IPS DF 4.7 (cell line): ENCODE data around the gene PPFIA4.

Source experiments
- DNase-seq: peaks from one replicate; pipeline ENCODE4 v3.0.0-alpha.2; 2013; ENCODE audit warnings: low spot score; ENCODE audit errors: extremely low read depth

The PPFIA4 gene

DNA sequence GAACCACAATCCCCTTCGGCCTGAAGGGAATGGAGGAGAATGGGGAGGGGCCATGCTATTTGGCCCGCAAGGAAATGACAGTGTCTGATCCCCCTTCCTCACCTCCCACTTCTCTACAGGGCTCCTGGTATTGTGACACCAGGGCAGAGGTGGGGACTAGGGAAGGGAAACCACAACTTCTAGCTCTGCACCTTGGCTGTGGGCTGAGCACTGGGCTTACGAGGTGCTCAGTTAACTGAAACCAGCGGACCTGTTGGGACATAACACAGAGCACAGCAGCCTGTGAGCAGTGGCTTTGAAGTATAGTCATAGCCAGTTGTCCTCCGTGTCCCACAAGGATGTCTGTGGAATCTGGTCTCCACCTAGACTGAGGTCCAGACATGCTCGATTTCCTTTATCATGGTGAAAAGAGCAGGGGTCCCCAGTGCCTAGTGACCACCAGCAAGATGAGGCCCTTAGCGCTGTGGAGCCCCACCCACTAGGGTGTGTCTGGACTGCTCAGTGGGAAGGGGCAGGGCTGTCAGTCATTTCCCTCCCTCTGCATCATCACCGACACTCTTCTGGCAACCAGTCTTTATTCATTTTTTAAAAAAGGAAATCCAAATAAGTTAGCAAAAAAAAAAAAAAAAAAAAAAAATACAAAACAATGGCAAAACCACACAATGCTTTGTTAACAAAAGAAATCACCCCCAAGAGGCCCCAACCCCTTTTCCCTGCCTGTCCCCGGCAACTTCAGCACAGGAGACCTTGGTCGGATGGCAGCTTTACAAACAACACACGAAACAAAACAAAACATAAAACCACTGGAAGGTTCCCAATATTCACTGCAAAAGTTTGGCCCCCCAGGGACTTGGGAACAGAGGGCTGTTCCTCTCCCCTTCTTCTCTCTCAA is 56.5 kb downstream of the PPFIA4 start:
- DNase-seq, result no peak

GRCh38 chr1:203083463-203083921 is 57.2 kb downstream of the PPFIA4 start:
- no peak for DNase-seq

DNA sequence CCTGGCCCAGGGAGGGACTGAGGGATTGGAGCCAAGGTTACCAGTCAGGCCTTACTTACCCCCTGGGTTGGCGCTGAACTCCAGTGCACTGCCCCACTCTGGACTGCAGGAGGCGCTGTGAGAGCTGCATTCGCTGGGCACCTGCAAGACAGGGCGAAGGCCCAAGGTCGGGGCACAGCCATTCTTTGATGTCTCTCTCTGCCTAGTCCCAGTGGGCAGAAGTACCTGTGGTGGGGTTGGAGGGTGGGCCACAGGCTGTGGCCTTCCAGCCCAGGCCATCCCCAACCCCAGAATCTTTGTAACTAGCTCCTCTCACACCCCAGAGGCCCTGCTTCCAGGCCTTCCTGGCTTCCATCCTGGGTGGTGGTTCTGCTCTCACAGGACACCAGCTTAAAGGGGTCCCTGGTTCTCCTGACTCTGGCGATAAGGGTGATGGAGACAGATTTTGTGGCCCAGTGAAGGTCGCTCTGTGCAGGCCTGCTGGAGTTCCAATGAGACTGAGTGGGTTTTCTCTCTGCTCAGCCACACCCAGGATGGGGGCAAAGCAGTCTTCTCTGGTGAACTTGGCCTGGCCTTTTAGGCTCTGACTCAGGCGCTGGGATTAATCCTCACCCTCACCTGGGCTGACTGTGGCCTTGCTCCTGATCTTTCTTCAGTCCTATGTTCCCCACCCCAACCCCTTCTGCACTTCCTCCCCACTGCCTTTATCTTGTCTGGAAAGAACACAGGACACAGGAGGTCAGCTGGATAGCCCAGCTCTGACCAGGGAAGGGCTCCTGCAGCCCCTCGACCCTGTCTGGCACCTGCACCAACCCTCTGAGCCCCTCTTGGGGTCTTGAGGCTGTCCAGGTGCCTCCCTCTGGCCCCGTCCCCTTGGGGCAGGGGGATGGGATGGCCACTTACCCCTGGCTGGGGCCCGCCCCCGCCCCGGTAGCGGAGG is 58.6 kb downstream of the PPFIA4 start:
- no peak for DNase-seq

GRCh38 chr1:203085528-203086406 is 59.5 kb downstream of the PPFIA4 start, which contains the start of gene MYOG:
Gene MYOG, minus strand, starts transcription at chr1:203086012. Its CDS starts 51 bp downstream, at chr1:203085961.
- DNase-seq, result no peak

DNA sequence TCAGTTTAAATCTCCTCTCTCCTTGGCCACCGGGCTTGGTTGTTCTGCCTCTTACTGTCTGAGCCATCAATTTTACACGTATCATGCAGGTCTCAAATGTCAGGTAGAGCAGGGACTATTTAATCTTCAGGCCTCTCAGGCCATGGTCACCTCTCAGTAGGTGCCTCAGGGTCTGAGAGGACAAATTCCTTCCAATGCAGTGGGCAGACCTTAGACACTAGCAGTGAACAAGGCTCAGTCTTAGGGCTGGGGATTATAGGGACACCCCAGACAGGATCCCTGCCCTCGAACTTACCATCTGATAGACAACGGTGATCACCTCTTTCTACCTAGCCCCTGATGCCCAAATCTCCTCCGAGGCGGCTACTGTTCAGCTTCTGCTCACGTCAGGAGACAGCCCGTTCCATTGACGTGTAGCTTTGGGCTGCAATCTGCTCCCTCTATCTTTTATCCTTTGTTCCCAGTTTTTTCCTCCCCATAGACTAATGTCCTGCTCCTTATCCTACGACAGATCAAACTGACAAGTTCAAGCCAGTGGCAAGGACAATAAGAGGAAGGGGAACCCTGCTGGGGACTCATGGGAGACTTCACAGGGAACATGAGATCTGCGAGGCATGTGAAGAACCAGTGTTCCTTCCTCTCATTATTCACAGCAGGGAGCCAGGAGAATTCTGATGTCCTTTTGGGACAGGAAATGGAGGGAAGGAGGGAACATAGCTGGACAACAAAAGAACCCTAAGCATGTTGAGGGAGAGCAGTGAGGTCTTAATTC is 60.9 kb downstream of the PPFIA4 start:
- DNase-seq, result no peak

DNA sequence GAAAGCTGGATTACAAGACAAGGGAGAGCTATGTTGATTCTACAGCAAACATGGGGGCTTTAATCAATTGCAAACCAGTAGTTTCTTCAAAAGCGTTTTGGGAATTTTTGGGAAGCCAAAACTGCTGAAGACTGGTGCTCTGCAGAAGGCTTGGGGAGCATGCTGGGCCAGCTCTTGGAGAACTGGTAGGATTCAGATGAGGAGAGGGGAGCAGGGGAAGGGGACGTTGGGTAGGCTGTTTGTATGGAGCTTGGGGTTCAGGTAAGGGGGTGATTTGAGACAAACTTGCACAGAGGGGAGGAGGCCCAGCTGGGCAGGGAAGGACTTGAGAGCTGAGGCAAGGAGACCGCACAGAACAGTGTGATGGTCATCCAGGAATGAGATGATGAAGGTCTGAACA is 62.1 kb downstream of the PPFIA4 start:
- DNase-seq, result no peak

DNA sequence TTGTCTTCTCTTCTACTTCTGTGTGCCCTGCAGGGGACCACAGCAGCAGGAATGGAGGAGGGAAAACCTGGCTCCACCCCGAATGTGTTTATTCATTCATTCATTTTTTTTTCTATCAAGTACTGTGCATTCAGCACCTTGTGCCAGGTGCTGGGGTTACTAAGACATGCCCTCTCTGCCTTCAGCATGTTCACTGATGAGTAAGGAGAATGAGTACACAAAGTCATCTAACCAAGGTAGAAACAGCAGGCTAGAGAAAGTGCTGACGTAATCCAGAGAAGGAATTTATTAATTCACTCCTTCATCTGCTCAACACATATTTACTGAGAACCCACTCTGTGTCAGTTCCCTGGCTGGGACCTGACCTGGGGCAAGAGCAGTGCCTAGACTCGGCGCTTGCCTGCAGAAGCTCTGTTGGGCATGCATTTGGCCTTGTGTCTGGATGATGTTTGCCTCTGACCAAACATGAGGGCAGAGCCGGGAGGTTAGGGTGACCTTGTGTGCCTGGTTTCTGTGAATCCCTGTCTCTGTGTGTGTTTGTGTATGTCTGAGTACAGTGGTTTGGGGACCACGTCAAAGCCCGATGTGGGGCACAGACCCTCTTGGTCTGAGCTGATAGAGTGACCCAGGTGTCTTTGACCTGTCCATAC is 62.8 kb downstream of the PPFIA4 start:
- DNase-seq, result no peak

- DNase-seq, result no peak
Measured at GRCh38 chr1:203089651-203090045, 63.4 kb downstream of the PPFIA4 start.

DNA sequence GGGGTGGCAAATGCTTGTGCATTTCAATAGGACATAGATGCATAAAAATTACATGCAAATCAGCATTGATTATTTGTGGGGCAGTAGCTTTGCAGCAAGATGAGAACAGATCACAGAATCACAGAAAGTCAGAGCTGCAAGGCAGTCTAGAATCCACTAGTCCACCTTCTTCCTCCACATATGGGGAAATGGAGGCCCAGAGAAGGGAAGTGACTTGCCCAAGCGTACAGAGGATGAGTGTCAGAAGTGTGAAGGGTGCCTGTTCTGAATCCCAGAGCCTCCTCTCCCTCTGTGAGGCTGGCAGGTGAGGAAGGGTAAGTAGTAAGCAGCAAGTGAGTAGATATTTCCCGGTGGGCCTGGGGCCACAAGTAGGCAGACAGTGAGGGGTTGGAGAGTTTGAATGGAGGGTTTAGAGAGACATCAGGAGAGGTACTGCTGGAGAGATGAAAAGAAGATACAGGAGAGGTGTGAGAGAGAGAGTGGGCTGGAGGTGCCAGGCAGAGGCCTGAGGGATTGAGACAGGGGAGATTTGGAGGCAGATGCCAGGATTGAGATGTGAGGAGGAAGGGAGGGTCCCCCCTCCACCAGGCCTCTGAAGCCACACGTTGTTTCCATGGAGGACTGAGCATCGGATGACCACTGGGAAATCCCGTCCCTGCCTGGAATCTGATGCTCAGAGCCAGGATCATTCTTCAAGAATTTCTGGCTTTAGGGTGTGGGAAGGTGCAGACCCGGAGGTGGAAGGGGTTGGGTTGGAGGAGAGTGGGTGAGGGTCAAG is 64.3 kb downstream of the PPFIA4 start:
- no peak for DNase-seq

DNA sequence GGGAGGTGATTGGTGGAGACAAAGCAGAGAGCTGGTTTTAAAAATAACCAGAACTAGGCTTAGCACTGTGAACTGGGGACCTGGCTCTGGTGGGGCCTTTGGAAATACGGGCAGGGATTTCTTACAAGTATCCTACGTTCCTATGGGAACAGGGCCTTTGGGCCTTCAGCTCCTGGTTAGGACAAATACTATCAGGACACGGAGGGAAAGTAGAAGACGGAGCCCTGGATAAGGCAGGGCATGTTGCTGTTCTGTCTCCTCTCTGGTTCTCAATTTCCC is 64.8 kb downstream of the PPFIA4 start:
- no peak for DNase-seq

GRCh38 chr1:203091761-203092330 is 65.6 kb downstream of the PPFIA4 start:
- no peak for DNase-seq

DNA sequence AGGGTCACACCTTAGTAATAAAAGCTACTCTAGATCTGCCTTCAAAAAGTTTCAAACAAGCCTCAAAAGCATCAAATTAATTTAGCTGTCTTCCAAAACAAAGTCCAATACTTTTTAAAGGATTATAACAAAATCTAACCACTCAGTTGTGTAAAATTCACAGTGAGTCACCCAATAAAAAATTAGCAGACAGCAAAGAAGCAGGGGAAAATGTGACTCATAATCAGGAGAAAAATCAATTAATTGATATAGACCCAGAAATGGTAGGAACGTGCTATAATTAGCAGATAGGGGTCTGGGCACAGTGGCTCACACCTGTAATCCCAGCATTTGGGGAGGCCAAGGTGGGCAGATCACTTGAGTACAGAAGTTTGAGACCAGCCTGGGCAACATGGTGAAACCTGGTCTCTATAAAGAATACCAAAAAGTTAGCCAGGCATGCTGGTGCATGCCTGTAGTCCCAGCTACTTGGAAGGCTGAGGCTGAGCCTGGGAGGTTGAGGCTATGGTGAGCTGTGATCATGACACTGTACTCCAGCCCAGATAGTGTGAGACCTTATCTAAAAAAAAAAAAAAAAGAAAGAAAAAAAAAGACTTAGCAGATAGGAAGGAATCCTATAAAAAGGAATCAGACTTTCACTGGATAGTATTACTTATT is 67.6 kb downstream of the PPFIA4 start:
- no peak for DNase-seq

DNA sequence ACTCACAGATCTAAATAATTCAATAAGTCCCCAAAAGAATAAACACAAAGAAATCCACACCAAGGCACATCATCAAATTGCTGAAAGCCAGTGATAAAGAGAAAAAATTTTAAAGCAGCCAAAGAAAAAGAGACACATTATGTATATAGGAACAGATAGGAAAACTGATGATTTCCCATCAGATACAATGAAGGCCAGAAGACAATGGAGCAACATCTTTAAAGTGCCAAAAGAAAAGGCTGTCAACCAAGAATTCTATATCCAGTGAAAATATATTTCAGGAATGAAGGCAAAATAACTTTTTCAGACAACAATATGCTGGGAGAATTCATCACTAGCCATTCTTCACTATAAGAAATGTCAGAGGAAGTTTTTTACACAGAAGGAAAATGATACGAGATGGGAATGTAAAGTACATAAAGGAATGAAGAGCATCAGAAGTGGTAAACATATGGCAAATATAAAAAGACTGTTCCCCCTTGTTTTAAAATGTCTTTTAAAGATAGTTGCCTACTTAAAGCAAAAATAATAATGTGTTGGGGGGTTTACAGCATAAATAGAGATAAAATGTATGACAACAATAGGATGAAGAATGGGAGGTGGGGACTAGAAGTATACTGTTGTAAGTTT is 68.9 kb downstream of the PPFIA4 start:
- DNase-seq, result no peak

DNA sequence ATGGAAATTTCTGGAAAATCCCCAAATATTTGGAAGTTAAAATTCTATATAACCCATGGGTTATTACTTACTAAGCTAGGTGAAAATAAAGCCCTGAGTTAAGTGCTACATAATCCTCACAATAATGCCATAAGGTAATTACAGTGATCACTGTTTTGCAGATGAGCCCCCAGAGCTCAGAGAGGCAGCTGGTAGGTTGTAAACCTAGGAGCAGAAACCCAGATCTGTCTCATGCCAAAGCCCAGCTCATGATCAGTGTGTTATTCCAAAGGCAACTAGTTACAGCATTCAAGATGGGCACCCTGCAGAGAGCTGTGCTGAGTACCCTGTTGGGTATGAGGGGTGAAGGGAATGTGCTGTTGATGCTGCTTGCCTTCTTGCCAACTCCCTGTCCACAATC is 70.3 kb downstream of the PPFIA4 start:
- DNase-seq, result no peak

DNA sequence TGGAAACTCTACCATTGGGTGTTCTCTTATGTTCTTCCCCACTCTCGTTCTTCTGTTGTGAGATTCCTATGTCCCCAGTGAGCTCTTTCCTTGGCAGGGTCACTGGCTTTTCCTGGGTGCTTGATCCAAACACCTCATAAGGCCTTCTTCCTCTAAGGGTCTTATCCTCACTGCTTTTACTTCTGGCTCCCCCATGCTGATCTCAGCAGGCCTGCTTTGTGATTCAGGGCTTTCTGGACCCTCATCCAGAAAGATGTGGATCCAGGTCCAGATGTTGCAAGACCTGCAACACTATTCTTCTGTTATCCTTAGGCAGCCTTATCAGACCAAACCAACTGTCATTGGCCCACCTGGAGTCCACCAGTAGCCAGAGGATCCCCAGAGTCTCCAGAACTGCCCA is 70.7 kb downstream of the PPFIA4 start:
- no peak for DNase-seq

DNA sequence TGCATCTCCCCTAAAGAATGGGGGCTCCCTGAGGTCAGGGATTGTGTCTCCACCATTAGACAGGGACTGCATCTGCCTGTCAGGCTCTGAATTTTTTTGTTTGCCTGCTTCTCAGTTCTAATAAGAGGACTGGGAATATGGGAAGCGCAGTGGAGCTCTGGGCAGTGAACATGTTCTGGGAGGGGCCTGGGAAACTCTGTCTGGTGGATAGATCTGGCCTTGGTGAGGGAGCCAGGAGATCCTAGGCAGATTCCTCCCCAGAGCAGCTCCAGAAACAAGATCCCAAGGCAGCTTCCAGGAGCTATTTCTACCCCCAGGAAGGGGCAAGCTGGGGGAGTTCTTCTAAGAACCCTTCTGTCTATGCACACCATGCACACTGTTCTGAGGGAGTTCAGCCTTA is 72.2 kb downstream of the PPFIA4 start:
- DNase-seq, result no peak

- no peak for DNase-seq
Measured at GRCh38 chr1:203098914-203099520, 72.7 kb downstream of the PPFIA4 start.
